GM19099 (cell line): Measurements from ENCODE around the gene TPM3.

ENCODE experiments used
- POLR2A ChIP-seq: IDR thresholded peaks from 3 replicates; pipeline ENCODE4 v1.6.1; 2011; ENCODE audit warnings: low read depth; ENCODE audit not compliant: insufficient read length; ENCODE audit errors: extremely low read depth

Gene TPM3

GRCh38 chr1:154154053-154154452 is 37.8 kb downstream of the TPM3 start:
- no peak for TF ChIP-seq POLR2A

DNA sequence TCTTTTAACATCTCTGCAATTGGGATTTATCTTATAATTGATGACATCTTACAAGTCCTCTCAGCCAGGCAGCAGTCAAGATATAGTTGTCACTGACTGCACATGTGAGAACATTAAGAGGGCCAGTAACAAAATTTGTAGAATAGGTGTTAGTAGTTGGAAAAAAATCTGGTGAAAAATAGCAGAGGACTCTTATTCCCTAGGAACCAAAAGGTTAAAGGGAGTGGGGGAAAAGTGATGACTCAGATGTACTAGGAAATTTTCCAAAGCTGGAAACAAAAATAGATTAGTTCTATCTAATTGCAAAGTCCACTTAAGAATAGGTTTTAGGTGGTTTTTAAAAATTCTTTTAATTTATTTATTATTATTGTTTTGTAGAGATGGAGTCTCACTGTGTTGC is 40.6 kb downstream of the TPM3 start:
- no peak for TF ChIP-seq POLR2A

DNA sequence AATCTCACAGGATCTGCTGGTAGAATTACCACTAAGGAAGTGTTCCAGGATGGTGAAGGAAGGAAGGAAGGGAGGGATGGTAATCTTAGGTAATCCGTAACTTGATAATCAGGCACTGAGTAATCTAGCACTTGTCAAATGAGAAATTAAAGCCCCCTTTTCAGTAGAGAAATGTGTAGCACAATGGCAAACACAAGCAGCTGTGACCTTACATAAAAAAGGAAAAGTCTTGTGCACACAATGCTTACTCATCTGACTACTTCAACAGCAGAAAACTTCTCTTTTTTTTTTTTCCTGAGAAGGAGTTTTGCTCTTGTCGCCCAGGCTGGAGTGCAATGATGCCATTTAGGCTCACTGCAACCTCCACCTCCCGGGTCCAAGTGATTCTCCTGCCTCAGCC is 43.1 kb downstream of the TPM3 start:
- TF ChIP-seq POLR2A, result no peak

GRCh38 chr1:154145986-154146385 is 45.9 kb downstream of the TPM3 start:
- no peak for TF ChIP-seq POLR2A

GRCh38 chr1:154142358-154142757 is 49.5 kb downstream of the TPM3 start:
- no peak for TF ChIP-seq POLR2A

DNA sequence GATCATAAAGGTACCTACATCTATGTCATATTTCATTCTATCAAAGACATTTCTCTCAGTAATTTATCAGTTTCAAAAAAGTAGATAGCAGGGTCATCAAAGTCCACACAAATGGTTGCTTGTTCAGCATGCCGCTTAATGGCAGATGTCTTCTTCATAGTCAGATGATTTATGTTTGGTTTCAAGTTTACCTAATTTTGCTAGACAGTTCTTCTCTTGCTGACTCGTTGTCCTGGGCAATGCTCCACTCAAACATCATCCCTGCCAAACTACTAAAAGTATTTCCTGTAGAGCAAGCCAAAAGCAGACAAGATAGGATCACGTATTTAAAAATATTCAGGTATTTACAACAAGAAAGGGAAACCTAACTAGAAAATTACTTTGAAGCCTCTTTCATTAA is 50.7 kb downstream of the TPM3 start:
- no peak for TF ChIP-seq POLR2A

- TF ChIP-seq POLR2A, result no peak
These were observed 54.0 kb downstream of the TPM3 start for GRCh38 chr1:154137888-154138287.

- TF ChIP-seq POLR2A, result no peak
These were observed 58.6 kb downstream of the TPM3 start for GRCh38 chr1:154133256-154133655.

- no peak for TF ChIP-seq POLR2A
These were observed 62.4 kb downstream of the TPM3 start for GRCh38 chr1:154129391-154129970.

DNA sequence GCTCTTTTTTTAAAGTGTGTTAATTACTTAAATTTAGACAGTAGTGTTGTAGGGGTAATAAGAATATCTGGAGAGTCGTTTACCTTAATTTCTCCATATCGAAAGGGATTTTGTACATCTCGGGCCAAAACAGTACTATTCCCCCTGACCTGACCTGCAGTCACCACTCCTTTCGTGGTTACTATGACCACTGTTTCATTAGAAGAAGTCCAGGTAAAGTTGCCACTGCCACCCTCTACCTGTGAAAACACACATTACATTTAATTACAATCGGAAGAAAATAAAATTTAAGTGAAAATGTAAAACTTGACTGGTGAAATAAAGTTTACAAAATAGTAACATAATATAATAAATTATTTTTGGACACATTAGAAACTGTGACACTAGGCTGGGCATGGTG is 74.3 kb downstream of the TPM3 start:
- no peak for TF ChIP-seq POLR2A

- TF ChIP-seq POLR2A, result no peak
These were observed 76.7 kb downstream of the TPM3 start for GRCh38 chr1:154115180-154115579.
